Stomach (tissue), 4 donors: ENCODE data around the gene CD86.

Experiments
- CTCF ChIP-seq, 7 experiments: fragments of 450-650 bp in 4 of 7; fragments of 200-600 bp in 3 of 7; sonication (generic) in 3 of 7; IDR thresholded peaks; one replicate each; pipeline ENCODE4 v1.5.1; 2016 to 2019; ENCODE audit warnings: antibody characterized with exemption in 7 of 7, control low read depth in 2 of 7, mild to moderate bottlenecking in 1 of 7
- EP300 ChIP-seq: sonication (generic); formaldehyde crosslinking; IDR thresholded peaks from one replicate; pipeline ENCODE4 v1.6.1; 2017; ENCODE audit warnings: antibody characterized with exemption
- POLR2A ChIP-seq, 4 donors: fragments of 450-650 bp; IDR thresholded peaks; one replicate each; pipeline ENCODE4 v1.6.1; 2016; ENCODE audit warnings: antibody characterized with exemption in 4 of 4, control low read depth in 2 of 4, mild to moderate bottlenecking in 1 of 4, moderate library complexity in 1 of 4

DNA sequence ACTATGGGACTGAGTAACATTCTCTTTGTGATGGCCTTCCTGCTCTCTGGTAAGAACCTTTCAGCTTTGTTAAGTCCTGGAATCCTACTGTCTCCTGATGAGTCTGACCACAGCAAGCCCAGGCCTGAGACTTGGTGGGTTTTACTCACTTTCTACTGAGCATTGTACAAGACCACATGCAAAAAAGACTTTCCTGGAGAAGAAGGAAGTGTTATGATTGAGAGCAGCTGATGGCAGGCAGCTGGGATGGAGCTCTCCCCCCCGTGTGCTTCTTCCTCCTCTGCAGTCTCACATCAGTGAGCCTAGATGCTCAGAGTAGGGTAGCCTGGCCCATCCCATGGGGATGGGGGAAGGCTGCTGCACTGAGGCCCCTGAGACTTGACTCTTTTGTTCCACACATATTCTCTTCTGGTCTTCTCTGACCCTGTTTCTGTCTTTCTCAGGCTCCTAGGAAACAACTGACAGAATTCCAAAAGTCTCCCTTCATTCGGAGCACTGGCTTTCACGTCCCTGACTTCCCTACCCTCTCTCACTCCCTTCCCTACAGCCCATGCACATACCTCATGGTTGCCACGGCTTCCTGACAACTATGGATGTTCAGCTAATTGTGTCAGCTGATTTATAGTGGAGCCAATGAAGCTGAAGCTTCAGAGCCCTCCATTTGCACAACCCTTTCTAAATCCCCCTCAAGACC is 36.6 kb downstream of the CD86 start:
- TF ChIP-seq CTCF (IDR thresholded peaks at IDR 0.05) (no peak), POLR2A (IDR thresholded peaks at IDR 0.05) (no peak), EP300 (no peak)
